HepG2 (cell line): Measurements from ENCODE around the gene AWAT2. TPM values are rescaled to one million over a fixed set of nuclear protein-coding genes. Genes with fewer than 3 reads are reported as not detected.

Source experiments
- ATAC-seq: fragments of 200-7000 bp; cut with Tn5 transposase; 3 replicates; pipeline ENCODE4 v1.9.1; 2020; ENCODE audit warnings: mild to moderate bottlenecking, moderate library complexity
- BruUV-seq: library from RNA; stranded (reverse); fragments of 400-500 nt; replicated peaks from 2 replicates; lab custom pipeline; 2021; lab: Mats Ljungman, UMichigan
- CTCF ChIA-PET: fragments of 300-600 bp; formaldehyde crosslinking; extraction: SDS; loops from one replicate; lab custom pipeline; 2021; ENCODE audit warnings: low total read pairs, inconsistent platforms, low intra/inter-chr PET ratio; lab: Yijun Ruan, JAX
- POLR2A ChIA-PET: fragments of 350-600 bp; sonication (Branson Sonifier 250); formaldehyde crosslinking; loops from one replicate; lab custom pipeline; 2020; ENCODE audit warnings: antibody characterized with exemption, inconsistent platforms; lab: Yijun Ruan, JAX
- DNase-seq: peaks from one replicate; pipeline ENCODE4 v3.0.0-alpha.2; 2015; ENCODE audit warnings: low spot score
- FAIRE-seq: peaks from 3 replicates; lab custom pipeline; 2011; peaks lifted over from hg19 to GRCh38; lab: Jason Lieb, UNC
- H2AFZ ChIP-seq: one replicate; pipeline ENCODE4 v1.6.1; 2011; ENCODE audit warnings: low read length, inconsistent platforms
- H3K27ac ChIP-seq: fragments of 300-600 bp; 3 replicates; pipeline ENCODE4 v1.8.0; 2011; ENCODE audit warnings: mixed run types, mild to moderate bottlenecking, mixed read lengths, low read length, inconsistent platforms; ENCODE audit not compliant: insufficient read depth; ENCODE audit errors: extremely low read length
- H3K27me3 ChIP-seq, 2 experiments: fragments of 200-600 bp in 1 of 2; 2 replicates in 1 of 2; 3 replicates in 1 of 2; pipeline versions ENCODE4 v1.6.0 to v1.8.0; 2011; ENCODE audit warnings: low read length in 2 of 2, mild to moderate bottlenecking in 2 of 2, moderate library complexity in 2 of 2, inconsistent platforms in 1 of 2; ENCODE audit not compliant: insufficient read depth in 2 of 2, control insufficient read depth in 1 of 2
- H3K36me3 ChIP-seq, 2 experiments: fragments of 200-600 bp in 1 of 2; replicated peaks in 1 of 2; 2 replicates in 1 of 2; 3 replicates in 1 of 2; pipeline versions ENCODE4 v1.5.1 to v1.8.0; 2011; ENCODE audit warnings: low read length in 2 of 2, inconsistent platforms in 1 of 2; ENCODE audit not compliant: insufficient read depth in 2 of 2, control insufficient read depth in 1 of 2
- H3K4me1 ChIP-seq: 2 replicates; pipeline ENCODE4 v1.5.1; 2012; ENCODE audit warnings: low read length, inconsistent platforms; ENCODE audit not compliant: insufficient read depth
- H3K4me2 ChIP-seq: 2 replicates; pipeline ENCODE4 v1.6.0; 2011; ENCODE audit warnings: low read depth, low read length, inconsistent platforms
- H3K4me3 ChIP-seq, 3 experiments: fragments of 200-600 bp in 1 of 3; sonication (generic), shearing (Covaris generic) in 1 of 3; replicated peaks in 1 of 3; 2 replicates each; pipeline ENCODE4 v1.5.1; 2011 to 2016; ENCODE audit warnings: low read length in 3 of 3, inconsistent platforms in 2 of 3, low read depth in 2 of 3, mild to moderate bottlenecking in 2 of 3, control low read depth in 1 of 3, mixed read lengths in 1 of 3; ENCODE audit not compliant: insufficient read depth in 1 of 3
- H3K79me2 ChIP-seq: one replicate; pipeline ENCODE4 v1.6.1; 2011; ENCODE audit warnings: low read length, inconsistent platforms; ENCODE audit not compliant: insufficient read depth
- H3K9ac ChIP-seq: 2 replicates; pipeline ENCODE4 v1.6.0; 2011; ENCODE audit warnings: mild to moderate bottlenecking, low read depth, low read length, inconsistent platforms; ENCODE audit not compliant: insufficient read depth
- H3K9me3 ChIP-seq: 2 replicates; pipeline ENCODE4 v1.5.1; 2012; ENCODE audit warnings: mild to moderate bottlenecking, low read length
- H4K20me1 ChIP-seq: 2 replicates; pipeline ENCODE4 v1.6.0; 2011; ENCODE audit warnings: inconsistent platforms, mild to moderate bottlenecking, low read length, moderate library complexity; ENCODE audit not compliant: insufficient read depth
- CEBPG ChIP-seq: IDR thresholded peaks from 2 replicates; pipeline ENCODE4 v1.6.1; 2016
- RAD21 ChIP-seq: fragments of 450-650 bp; formaldehyde crosslinking; IDR thresholded peaks from 2 replicates; pipeline ENCODE4 v1.5.0; 2020; ENCODE audit warnings: mild to moderate bottlenecking
- SCMH1 ChIP-seq: sonication (generic); formaldehyde crosslinking; IDR thresholded peaks from 2 replicates; pipeline ENCODE4 v1.9.0; 2021; ENCODE audit warnings: missing genetic modification reagents, mild to moderate bottlenecking, borderline replicate concordance
- XBP1 ChIP-seq: sonication (generic); formaldehyde crosslinking; IDR thresholded peaks from 2 replicates; pipeline ENCODE4 v1.5.0; 2020; ENCODE audit warnings: missing genetic modification reagents
- ZC3H4 ChIP-seq: sonication (generic); formaldehyde crosslinking; IDR thresholded peaks from 2 replicates; pipeline ENCODE4 v1.4.0; 2020; ENCODE audit warnings: missing genetic modification reagents, borderline replicate concordance
- ZNF280B ChIP-seq: sonication (generic); formaldehyde crosslinking; IDR thresholded peaks from 2 replicates; pipeline ENCODE4 v1.5.0; 2020; ENCODE audit warnings: missing genetic modification reagents, mild to moderate bottlenecking, borderline replicate concordance
- ZNF607 ChIP-seq: sonication (generic); formaldehyde crosslinking; IDR thresholded peaks from 2 replicates; pipeline ENCODE4 v1.5.1; 2020; ENCODE audit warnings: missing genetic modification reagents, mild to moderate bottlenecking, borderline replicate concordance
- ZNF75D ChIP-seq: sonication (generic); formaldehyde crosslinking; IDR thresholded peaks from 2 replicates; pipeline ENCODE4 v1.8.1; 2023; ENCODE audit warnings: missing genetic modification reagents, mild to moderate bottlenecking, borderline replicate concordance
- WGBS: methylation state at CpG from one replicate; pipeline ENCODE4 v1.1.6; 2017; ENCODE audit warnings: low lambda C conversion rate; 5-methylcytosine and 5-hydroxymethylcytosine counted together
- in situ Hi-C: cut with HindIII; loops from 2 replicates; pipeline ENCODE4 v1.10.0; 2017; ENCODE audit warnings: low pct_unique_long_range_greater_than_20kb; ENCODE audit not compliant: extremely low pct_ligation_motif_present
- intact Hi-C: fragments of 100-400 bp; cut with micrococcal nuclease; formaldehyde crosslinking; loops from one replicate; pipeline ENCODE4 v1.10.0; 2022; ENCODE audit not compliant: unreplicated experiment
- polyA plus RNA-seq, 8 experiments: library from polyadenylated mRNA; depleted of rRNA in 3 of 8; stranded (reverse) in 7 of 8; unstranded in 1 of 8; fragments of >200 nt; fragmentation: Illumina TruSeq in 4 of 8; extraction: Trizol in 4 of 8; gene quantifications; 2 replicates each; pipeline versions ENCODE4 v1.2.1 to v1.2.3, GENCODE V29; 2011 to 2016; ENCODE audit warnings: low read depth in 4 of 8, missing spikeins in 1 of 8, mixed read lengths in 1 of 8; ENCODE audit not compliant: insufficient read depth in 1 of 8
- total RNA-seq, 5 experiments: library from RNA; depleted of rRNA; stranded (reverse); fragments of >200 nt; fragmentation: Illumina TruSeq; extraction: Trizol; gene quantifications; 2 replicates each; pipeline ENCODE4 v1.2.3, GENCODE V29; 2016; ENCODE audit warnings: low read depth in 1 of 5

Gene AWAT2
- total and polyA plus RNA-seq, 2 of the 13 experiments (the other 11 are each of a cell fraction or from before 2014, with no cell fraction given), result not detected

- BruUV-seq, result no TSS peak
- in situ Hi-C loops (no loop called here), intact Hi-C loops (no loop called here)
- H3K36me3 ChIP-seq, result no peaks in the 10 kb centered on the region
- H3K27ac ChIP-seq, result no peak overlapping the region
- no peak for FAIRE-seq
- no peak for ATAC-seq
- no peak overlapping the region for H2AFZ ChIP-seq
- TF ChIP-seq SCMH1 (CRISPR knock-in tag) (no peak), XBP1 (CRISPR knock-in tag) (no peak), ZNF75D (CRISPR knock-in tag) (no peak), ZNF607 (CRISPR knock-in tag) (no peak), CEBPG (CRISPR knock-in tag) (no peak), ZC3H4 (CRISPR knock-in tag) (no peak), RAD21 (no peak), ZNF280B (no peak)
- no peak for DNase-seq
- H3K79me2 ChIP-seq, result no peaks in the 10 kb centered on the region
- ChIA-PET CTCF (no interaction called here), POLR2A (no interaction called here)
- H3K27me3 ChIP-seq, result 0 out of 5 replicates have a peak, but pooled peaks cover 0 to 4% of the 10 kb centered on the region in 2 experiments
- H3K4me1 ChIP-seq, result no peaks in the 10 kb centered on the region
- H4K20me1 ChIP-seq, result no peaks in the 10 kb centered on the region
- no peak overlapping the region for H3K9ac ChIP-seq
- 0% methylated on average over 7 of the region's 7 CpGs for WGBS
- H3K4me2 ChIP-seq, result no peak overlapping the region
- no peak overlapping the region for H3K4me3 ChIP-seq
- H3K9me3 ChIP-seq, result no peaks in the 10 kb centered on the region
Measured at GRCh38 chrX:70066646-70067045, 16.9 kb upstream of the AWAT2 start.
